ENCODE results near the gene TXLNA.
A peak's percentile ranks its signal among the peaks of the same experiment; 100 is the strongest.
"Not testable (repeated sequence)": the region's sequence is repeated elsewhere in the genome, so short reads cannot be mapped to it uniquely, and the experiment has no call there.

Gene TXLNA

DNA sequence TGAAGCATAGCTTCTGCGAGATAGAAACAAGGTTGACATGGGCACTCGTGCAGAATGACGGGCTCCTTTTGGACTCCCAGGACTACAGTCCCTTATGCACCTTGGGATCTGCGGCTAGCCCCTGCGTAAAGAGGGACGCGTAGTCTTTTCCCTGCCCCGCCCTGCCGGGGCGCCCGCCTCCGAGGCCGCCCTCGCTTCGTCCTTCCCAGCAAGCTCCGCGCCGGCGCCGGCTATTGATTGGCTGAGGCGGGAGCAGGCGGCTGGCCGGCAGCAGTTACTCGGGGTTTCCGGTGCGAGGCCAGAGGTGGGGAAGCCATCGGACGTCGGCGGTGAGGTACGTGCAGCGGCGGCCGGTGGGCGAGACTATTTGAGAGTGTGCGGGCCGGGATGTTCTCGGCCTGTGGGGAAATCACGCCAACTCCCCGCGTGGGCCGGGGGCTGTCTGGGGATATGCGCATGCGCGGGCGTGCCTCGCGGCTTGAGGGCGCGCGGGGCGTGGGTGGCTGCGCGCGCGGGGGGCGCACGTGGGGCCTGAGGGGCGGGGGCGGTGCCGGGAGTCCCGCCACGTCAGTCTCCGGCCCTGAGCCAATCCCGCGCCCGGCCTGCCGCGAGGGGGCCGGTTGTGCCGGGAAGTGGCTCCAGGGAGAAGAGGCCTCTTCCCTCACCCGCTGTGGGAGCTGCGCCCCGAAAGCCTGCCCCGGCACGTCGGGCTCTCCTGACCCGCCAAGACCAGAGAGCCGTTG, at the start of gene TXLNA:
TSS of gene TXLNA (plus strand) at position 233 of the 743 bp plus-strand sequence. CDS start 671 bp downstream, outside the sequence.
- peak; percentile 90 to 92 for DNase-seq

DNA sequence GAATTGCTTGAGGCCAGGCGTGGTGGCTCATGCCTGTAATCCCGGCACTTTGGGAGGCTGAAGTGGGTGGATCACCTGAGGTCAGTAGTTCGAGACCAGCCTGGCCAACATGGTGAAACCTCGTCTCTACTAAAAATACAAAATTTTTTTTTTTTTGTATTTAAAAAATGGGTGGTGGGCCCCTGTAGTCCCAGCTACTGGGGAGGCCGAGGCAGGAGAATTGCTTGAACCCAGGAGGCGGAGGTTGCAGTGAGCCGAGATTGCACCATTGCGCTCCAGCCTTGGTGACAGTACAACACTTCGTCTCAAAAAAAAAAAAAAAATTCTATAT, 45.6 kb upstream of the TXLNA start:
- DNase-seq, result not testable (repeated sequence)

DNA sequence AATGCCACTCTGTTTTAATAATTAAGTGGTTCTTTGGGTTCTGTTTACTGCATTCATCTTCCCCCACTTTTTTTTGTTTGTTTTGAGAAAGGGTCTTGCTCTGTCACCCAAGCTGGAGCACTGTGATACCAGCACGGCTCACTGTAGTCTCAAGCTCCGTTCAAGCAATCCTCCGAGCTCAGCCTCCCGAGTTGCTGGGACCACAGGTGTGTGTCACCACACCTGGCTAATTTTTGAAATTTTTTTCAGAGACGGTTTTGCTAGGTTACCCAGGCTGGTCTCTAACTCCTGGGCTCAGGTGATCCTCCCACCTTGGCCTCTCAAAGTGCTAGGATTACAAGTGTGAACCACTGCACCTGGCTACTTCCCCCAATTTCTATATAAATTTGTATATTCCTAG, 42.4 kb upstream of the TXLNA start:
- DNase-seq, result no peak

DNA sequence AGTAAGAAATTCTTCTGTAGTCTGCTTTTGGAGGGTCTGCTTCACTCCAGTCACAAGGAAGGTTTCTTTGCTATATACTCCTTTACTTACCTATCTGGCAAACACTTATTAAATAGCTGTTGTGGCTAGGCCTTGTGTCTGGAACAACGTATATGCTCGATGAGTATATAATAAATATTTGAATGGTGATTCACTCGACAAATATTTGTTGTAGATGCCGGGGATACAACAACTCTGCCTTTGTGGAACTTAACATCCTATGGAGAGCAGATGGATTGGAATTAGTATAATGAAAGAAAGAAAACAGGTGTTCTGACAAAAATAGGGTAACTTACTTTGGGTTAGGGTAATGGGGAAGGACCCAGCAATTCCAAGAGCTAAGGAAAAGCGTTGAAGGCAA, 40.5 kb upstream of the TXLNA start:
- DNase-seq, result no peak

DNA sequence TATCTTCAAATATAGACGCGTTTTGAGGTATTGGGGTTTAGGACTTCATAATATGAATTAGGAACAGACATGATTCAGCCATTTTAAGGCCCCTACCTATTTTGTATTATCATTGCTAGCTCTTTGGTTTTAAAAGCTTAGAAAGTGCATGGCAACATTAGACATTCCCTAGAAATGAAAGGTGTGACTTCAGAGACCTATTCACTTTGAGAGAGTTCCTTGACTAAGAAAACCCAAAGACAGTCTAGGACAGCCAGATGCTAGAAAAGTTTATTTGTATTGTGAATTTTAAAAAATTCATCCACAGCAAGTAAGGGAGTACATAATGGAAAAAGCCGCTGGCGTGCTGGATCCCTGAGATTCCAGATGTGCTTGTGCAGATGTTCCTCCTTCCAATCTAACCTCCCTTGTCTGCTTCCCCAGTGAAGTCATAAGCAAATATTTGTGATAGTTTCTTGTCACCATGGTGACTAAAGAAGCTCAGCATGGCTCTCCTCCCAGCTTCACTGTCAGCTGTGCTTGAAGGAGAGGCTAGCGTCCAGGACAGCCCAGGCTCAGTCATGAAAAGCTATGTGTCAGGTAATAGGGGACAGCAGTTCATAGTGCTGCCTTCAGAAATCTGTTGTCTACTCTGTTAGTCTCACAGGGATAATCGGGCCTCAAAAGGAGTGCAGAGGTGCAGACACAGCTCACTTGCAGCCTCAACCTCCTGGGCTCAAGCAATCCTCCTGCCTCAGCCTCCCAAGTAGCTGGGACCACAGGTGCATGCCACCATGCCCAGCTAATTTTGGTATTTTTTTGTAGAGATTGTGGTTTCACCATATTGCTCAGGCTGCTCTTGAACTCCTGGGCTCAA, 36.8 kb upstream of the TXLNA start:
- DNase-seq, result no peak

DNA sequence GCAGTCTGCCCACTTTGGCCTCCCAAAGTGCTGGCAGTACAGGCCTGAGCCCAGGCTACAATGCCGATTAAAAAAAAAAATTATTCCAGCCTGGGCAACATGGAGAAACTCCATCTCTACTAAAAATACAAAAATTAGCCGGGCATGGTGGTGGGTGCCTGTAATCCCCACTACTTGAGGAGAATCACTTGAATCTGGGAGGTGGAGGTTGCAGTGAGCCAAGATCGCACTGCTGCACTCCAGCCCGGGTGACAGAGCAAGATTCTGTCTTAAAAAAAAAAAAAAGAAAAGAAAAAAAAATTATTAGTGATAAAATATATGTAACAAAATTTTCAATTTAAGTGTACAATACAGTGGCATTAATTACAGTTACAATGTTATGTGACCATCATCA, 36.2 kb upstream of the TXLNA start:
- DNase-seq, result not testable (repeated sequence)

DNA sequence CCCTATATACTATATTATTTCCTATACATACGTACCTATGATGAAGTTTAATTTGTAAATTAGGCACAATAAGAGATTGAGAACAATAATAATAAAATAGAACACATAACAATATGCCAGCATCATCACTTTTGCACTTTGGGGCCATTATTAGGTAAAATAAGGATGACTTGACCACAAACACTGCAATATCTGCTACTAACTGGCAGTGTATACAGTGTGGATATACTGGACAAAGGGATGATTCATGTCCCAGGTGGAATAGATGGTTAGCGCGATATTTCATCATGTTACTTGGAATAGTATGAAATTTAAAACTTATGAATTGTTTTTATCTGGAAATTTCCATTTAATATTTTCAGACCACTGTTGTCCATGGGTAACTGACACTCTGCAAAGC, 35.4 kb upstream of the TXLNA start:
- no peak for DNase-seq

DNA sequence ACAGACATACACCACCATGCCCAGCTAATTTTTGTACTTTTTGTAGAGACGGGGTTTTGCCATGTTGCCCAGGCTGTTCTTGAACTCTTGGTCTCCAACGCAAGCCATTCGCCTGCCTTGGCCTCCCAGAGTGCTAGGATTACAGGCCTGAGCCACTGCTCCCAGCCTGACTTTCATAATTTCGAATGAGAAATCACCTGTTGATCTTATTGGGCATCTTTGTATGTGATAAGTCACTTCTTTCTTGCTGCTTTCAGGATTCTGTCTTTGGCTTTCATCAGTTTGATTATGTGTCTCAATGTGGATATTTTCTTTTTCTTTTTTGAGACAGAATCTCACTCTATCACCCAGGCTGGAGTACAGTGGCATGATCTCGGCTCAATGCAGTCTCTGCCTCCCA, 31.7 kb upstream of the TXLNA start:
- DNase-seq, result not testable (repeated sequence)

DNA sequence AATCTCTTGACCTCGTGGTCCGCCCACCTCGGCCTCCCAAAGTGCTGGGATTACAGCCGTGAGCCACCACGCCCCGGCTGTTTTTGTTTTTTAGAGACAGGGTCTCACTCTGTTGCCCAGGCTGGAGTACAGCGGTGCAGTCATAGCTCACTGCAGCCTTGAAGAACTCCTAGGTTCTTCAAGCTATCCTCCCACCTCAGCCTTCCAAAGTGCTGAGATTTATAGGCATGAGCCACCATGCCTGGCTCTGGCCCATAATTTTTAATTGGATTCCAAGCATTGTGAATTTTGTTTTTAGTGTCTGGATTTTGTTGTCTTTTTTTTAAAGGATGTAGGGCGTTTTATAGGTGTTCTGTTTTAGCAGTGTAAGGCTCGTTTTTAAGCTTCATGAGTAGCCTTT, 28.6 kb upstream of the TXLNA start:
- no peak for DNase-seq

DNA sequence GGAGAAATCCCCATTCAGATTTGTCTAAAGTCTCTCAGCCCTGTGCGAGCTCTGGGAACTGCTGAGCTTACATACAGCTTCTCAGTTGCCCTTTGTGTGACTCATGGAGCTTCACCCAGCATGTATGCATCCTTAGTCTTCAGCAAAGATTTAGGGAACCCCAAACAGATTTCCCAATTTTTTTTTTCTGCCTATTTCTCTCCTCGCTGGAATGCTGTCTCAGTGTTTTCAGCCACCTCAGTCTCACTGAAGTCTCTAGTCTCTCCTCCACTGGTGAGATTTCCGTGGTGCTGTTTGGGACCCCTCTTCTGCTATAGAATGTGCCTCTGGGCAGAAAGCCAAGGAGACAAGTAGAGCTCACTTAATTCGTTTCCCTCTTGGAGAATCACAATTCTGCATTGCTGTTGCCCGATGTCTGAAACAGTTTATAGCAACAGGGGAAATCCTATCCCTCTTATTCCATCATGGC, 28.1 kb upstream of the TXLNA start:
- no peak for DNase-seq

DNA sequence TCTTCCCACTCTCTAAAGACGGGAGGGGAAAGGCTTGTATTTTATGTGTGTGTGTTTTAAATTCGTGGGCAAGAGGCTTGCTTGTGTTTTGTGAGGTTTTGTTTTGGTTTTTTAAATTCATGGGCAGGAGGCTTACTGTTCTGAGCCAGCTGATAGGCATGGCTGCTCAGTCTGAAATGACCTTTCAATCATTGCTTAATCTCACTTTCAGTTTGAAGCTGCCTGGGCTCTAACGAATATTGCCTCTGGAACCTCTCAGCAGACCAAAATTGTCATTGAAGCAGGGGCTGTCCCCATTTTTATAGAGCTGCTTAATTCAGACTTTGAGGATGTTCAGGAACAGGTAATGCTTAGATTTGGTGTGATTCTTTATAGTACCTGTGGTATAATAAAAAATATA, 20.3 kb upstream of the TXLNA start:
- DNase-seq, result no peak

DNA sequence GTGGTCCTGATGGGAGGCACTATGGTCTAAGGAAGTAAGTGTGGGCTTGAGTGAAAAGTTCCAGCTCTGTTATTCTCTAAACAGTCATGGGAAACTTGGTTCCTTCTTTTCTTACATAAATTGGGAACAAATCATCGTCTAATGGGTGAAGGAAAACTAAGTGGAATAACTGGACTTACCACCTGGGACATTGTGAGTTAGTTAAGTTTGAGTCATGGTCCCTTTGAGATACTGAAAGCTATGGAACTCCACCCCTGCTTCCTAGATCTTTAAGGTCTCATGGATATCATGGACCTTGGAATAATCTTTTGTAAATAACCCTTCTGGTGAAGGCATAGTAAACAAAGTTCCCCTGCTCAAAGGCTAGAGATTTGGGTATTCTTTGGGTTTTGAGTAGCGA, 16.1 kb upstream of the TXLNA start:
- DNase-seq, result no peak

DNA sequence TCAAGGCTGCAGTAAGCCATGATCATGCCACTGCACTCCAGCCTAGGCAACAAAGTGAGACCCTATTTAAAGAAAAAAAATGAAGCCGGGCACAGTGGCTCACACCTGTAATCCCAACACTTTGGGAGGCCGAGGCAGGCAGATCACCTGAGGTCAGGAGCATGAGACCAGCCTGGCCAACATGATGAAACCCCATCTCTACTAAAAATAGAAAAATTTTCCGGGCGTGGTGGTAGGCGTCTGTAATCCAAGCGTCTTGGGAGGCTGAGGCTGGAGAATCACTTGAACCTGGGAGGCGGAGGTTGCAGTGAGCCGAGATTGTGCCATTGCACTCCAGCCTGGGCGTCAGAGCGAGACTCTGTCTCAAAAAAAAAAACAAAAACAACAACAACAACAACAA, 13.8 kb upstream of the TXLNA start:
- DNase-seq, result not testable (repeated sequence)

DNA sequence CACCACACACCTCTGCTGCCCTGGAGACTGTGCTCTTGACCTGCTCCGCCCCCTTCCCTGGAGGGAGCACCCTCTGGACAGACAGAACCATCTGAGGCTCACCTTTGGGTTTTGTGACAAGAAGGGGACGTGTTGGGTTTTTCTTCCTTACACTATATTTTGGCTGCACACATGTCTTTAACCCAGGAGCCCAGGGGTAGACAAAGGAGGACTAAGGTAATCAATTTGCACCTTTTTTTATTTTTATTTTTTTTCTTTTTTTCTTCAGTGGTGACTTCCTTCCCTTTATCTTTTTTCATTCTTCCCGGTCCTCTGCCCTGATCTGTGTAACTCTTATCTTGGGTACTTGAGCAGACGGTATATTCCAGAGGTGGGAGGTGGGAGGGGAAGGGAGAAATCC, 8.5 kb upstream of the TXLNA start:
- no peak for DNase-seq

DNA sequence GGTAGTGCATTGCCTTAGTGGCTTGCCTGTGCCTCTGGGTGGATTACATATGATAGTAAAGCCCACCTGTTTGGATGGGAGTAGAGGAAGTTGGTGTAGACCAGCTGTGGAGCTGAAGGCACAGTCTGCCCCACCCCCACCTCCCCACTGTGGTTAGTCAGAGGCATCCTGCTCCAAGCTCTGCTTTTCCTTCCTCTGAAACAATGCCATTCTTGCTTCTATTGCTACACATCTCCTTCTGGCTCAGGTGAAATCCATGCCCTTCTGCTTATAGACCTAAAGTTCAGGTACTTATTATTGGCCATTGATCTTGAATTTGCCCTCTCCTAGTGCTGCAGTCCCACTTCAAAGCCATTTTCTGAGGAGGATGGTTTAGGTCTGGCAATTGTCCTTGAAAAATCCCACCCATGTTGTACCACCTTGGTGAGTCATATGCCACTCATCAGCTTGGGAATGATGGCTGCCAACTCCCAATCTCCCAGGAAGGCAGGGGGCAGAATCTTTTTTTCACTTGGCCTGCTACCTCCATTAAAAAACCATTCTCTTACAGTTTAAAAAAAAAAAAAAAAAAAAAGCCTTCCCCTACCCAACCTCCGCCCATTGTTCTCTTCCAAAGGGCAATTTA, 6.7 kb upstream of the TXLNA start:
- DNase-seq, result no peak

DNA sequence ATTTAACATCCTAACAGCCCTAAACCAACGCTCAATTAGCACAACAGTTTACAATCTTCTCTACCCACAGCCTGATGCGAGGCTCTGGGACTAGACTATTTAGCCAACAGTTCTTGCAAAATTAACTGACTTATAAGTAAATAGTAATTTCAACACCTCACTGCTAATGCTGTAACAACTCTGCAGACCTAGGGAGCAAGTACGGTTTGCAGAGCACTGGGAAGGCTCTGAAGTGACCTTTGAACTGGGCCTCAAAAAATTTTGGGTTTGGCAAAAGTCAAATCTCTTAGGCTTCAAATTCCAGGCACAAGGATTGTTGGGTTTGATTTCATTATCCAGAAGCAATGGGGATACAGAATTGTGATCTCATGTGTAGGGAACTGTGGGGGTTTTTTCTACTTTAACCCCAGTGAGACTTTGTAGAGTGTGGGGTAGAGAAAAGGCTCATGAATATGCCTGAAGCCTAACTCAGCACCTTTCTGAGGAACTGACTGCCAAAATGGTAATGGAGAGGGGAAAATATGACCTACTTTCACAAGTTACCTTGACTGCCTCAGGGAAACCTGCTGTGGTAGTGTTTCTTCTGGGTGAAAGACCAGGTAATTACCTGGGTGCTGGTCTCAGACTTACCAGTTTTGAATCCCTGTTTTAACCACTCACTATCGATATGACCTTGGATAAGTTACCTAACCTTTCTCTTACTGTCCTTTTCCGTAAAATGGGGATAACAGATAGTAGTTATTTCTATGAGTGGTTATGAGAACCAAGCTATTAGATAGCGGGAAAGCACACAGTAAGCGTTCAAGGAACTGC, 889 bp upstream of the TXLNA start:
- DNase-seq, result peak; percentile 55 to 79

DNA sequence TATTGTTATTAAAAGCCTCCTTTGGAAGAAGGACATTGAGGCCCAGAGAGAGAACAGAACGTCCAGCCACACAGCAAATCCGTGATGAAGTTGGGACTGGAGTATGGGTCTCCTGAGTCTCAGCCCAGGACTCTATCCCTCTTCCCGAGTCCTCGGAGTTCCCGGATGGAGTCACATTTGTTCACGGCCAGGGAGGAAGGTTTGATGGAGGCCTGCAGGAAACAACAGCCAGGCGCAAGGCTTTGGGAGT, 357 bp upstream of the TXLNA start:
- no peak for DNase-seq

DNA sequence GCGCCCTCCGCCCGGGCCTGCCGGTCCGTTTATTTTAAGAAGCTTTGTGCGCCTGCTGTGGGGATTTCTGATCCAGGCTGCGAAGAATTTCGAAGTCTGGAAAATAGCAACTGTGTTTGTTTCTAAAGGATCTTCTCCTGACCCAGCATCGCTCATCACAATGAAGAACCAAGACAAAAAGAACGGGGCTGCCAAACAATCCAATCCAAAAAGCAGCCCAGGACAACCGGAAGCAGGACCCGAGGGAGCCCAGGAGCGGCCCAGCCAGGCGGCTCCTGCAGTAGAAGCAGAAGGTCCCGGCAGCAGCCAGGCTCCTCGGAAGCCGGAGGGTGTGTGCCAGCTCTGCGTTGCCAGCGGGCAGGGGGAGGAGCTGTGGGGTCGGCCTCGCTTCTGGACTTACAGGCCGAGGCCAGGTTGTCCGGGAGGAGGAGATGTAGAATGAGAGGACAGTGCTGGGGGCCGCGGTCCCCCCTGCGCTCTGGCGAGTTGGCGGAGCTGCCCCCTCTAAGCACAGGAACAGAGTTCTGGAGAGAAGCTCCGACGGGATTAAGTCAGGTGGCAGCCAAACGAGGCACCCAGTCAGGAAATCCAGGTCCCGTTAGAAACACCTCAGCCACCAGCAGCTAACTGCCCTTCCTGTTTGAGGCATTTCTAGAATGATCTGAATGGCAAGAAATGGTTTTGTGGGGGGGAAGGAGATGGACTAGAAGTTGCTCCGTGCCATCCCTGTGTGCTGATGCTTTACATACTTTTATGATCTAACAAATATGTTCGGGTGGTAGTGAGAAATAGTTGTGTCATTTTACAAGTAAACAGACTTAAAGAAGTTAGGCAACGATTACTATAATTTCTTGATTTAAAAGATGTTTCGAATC, 948 bp downstream of the TXLNA start:
- DNase-seq, result peak; percentile 25 to 31

DNA sequence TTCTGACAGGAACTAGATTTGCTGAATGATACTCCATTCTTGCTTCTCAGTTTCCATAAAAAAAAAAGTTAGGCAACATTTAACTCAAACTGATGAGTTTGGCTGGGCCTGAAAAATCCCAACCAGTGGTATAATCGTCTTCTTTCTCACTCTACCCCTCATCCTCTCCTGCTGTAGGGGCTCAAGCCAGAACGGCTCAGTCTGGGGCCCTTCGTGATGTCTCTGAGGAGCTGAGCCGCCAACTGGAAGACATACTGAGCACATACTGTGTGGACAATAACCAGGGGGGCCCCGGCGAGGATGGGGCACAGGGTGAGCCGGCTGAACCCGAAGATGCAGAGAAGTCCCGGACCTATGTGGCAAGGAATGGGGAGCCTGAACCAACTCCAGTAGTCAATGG, 1.6 kb downstream of the TXLNA start:
- DNase-seq, result no peak

DNA sequence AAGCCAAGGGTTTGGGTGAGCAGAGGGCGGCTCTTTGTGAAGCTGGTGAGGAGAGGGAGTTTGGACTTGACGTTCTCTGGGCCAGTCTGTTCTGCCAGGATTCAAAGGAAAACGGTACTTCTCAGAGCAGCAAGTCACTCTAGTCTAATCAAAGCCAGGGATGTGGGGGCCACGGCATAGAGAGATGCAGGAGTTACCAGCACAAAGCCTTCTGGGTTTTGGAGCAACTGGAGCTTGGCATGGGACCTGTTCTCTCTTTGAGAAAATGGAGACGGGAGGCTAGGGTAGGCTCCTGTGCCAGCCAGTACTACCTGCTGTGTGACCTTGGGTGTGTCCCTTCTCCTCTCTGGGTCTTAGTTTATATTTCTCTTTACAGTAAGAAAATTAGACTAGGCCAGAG, 2.1 kb downstream of the TXLNA start:
- no peak for DNase-seq

DNA sequence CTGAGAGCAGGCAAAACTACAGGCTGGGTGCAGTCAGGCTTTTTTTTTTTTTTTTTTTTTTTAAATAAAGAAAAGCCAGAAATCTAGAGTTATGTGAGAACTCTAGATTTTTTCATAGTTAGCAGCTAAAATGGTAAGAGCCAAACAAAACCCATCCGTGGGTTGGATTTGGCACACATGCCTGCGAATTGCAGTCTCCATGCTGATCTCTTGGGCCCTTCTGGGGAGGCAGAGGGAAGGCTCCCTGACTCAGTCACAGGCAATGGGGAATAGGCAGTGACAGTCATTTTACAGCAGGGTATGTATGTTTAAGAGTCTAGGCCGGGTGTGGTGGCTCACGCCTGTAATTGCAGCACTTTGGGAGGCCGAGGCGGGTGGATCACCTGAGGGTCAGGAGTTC, 2.6 kb downstream of the TXLNA start:
- no peak for DNase-seq

DNA sequence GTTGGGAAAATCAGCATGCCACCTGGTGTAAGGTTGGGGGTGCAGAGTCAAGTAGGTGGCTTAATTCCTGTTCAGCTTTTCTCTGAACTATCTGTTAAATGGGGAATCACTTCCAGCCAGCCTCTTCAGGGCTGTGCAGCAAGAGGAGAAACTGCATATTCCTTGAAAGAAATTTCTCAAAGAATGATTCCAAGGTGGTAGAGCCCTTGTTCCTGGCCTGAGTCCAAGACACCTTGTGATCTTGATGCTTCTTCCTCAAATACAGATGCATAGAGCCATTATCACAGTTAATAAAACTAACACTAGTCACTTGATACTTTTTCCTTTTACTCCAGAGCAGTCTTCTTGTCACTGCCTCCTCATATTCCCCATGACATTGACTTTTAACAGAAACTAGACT, 5.2 kb downstream of the TXLNA start:
- no peak for DNase-seq

Data from inflammatory macrophage treated with lipopolysaccharide for 1 hour (primary cell).